IMR-90 (cell line): ENCODE data around the gene IL18. TPM values are rescaled to one million over a fixed set of nuclear protein-coding genes. Genes with fewer than 3 reads are reported as not detected.

Source experiments
- ATAC-seq: fragments of 200-7000 bp; cut with Tn5 transposase; 2 replicates; pipeline ENCODE4 v1.9.1; 2020; ENCODE audit warnings: low read depth, mild to moderate bottlenecking, moderate library complexity
- BruUV-seq: library from RNA; stranded (reverse); fragments of 400-500 nt; replicated peaks from 2 replicates; lab custom pipeline; 2021; lab: Mats Ljungman, UMichigan
- CTCF ChIA-PET: fragments of 300-600 bp; formaldehyde crosslinking; extraction: SDS; loops from one replicate; lab custom pipeline; 2021; ENCODE audit warnings: antibody characterized with exemption; lab: Yijun Ruan, JAX
- POLR2A ChIA-PET: fragments of 300-600 bp; sonication (Branson Sonifier 250); formaldehyde crosslinking; loops from one replicate; lab custom pipeline; 2022; ENCODE audit warnings: antibody characterized with exemption; ENCODE audit not compliant: unreplicated experiment; lab: Charles Lee
- DNase-seq: peaks from one replicate; pipeline ENCODE4 v3.0.0; 2013
- H2AFZ ChIP-seq: replicated peaks from 2 replicates; pipeline ENCODE3; 2013; ENCODE audit warnings: low read length, mild to moderate bottlenecking; ENCODE audit not compliant: poor library complexity
- H2AK5ac ChIP-seq: 2 replicates; pipeline ENCODE4 v1.6.1; 2013; ENCODE audit warnings: low read depth, low read length, inconsistent platforms
- H2AK9ac ChIP-seq: replicated peaks from 2 replicates; pipeline ENCODE3; 2013; ENCODE audit warnings: mild to moderate bottlenecking, low read depth, low read length, moderate library complexity; ENCODE audit not compliant: poor library complexity
- H2BK120ac ChIP-seq: 2 replicates; pipeline ENCODE4 v1.6.1; 2013; ENCODE audit warnings: low read depth, low read length, inconsistent platforms
- H2BK15ac ChIP-seq: 3 replicates; pipeline ENCODE4 v1.6.1; 2013; ENCODE audit warnings: low read depth, low read length, inconsistent platforms
- H2BK20ac ChIP-seq: 2 replicates; pipeline ENCODE4 v1.6.1; 2013; ENCODE audit warnings: low read depth, mild to moderate bottlenecking, inconsistent platforms, low read length, moderate library complexity
- H2BK5ac ChIP-seq: 2 replicates; pipeline ENCODE4 v1.6.1; 2013; ENCODE audit warnings: mild to moderate bottlenecking, low read depth, low read length, inconsistent platforms; ENCODE audit not compliant: poor library complexity, severe bottlenecking
- H3K14ac ChIP-seq: replicated peaks from 2 replicates; pipeline ENCODE4 v1.6.1; 2013; ENCODE audit warnings: low read depth, low read length, inconsistent platforms
- H3K18ac ChIP-seq: 2 replicates; pipeline ENCODE4 v1.6.1; 2013; ENCODE audit warnings: low read depth, low read length, control low read depth
- H3K23ac ChIP-seq: 2 replicates; pipeline ENCODE4 v1.6.1; 2013; ENCODE audit warnings: low read depth, low read length, inconsistent platforms
- H3K27ac ChIP-seq: 2 replicates; pipeline ENCODE4 v1.5.1; 2013; ENCODE audit warnings: mild to moderate bottlenecking, control low read depth, low read length; ENCODE audit not compliant: insufficient read depth
- H3K27me3 ChIP-seq: 2 replicates; pipeline ENCODE4 v1.6.1; 2013; ENCODE audit warnings: low read length; ENCODE audit not compliant: control insufficient read depth, insufficient read depth
- H3K36me3 ChIP-seq: 2 replicates; pipeline ENCODE4 v1.6.1; 2013; ENCODE audit warnings: low read length, mixed read lengths; ENCODE audit not compliant: control insufficient read depth, insufficient read depth
- H3K4ac ChIP-seq: 2 replicates; pipeline ENCODE4 v1.6.1; 2013; ENCODE audit warnings: low read depth, low read length, inconsistent platforms
- H3K4me1 ChIP-seq: 2 replicates; pipeline ENCODE4 v1.6.1; 2013; ENCODE audit warnings: low read length, mixed read lengths; ENCODE audit not compliant: control insufficient read depth, insufficient read depth
- H3K4me2 ChIP-seq: 2 replicates; pipeline ENCODE4 v1.6.1; 2013; ENCODE audit warnings: low read depth, mild to moderate bottlenecking, control low read depth, low read length, moderate library complexity
- H3K4me3 ChIP-seq: 2 replicates; pipeline ENCODE4 v1.5.1; 2013; ENCODE audit warnings: low read depth, mild to moderate bottlenecking, control low read depth, low read length, moderate library complexity; ENCODE audit not compliant: insufficient read depth
- H3K56ac ChIP-seq: 2 replicates; pipeline ENCODE4 v1.6.1; 2013; ENCODE audit warnings: low read length, inconsistent platforms; ENCODE audit not compliant: insufficient read depth; ENCODE audit errors: extremely low read depth
- H3K79me1 ChIP-seq, 2 experiments: 2 replicates each; pipeline ENCODE4 v1.6.1; 2013; ENCODE audit warnings: low read length in 2 of 2, inconsistent platforms in 1 of 2, low read depth in 1 of 2
- H3K9ac ChIP-seq: 2 replicates; pipeline ENCODE4 v1.6.1; 2013; ENCODE audit warnings: low read depth, low read length, control low read depth
- H3K9me1 ChIP-seq: 2 replicates; pipeline ENCODE4 v1.6.1; 2013; ENCODE audit warnings: low read length, inconsistent platforms; ENCODE audit not compliant: insufficient read depth
- H3K9me3 ChIP-seq: 2 replicates; pipeline ENCODE4 v1.6.1; 2013; ENCODE audit warnings: low read length; ENCODE audit not compliant: control insufficient read depth, insufficient read depth
- H4K20me1 ChIP-seq: 2 replicates; pipeline ENCODE4 v1.6.1; 2013; ENCODE audit warnings: low read length, inconsistent platforms; ENCODE audit not compliant: insufficient read depth
- H4K5ac ChIP-seq: 2 replicates; pipeline ENCODE4 v1.6.1; 2013; ENCODE audit warnings: mild to moderate bottlenecking, low read depth, low read length, control low read depth
- H4K8ac ChIP-seq, 2 experiments: 2 replicates each; pipeline ENCODE4 v1.6.1; 2013; ENCODE audit warnings: low read depth in 2 of 2, low read length in 2 of 2, control low read depth in 1 of 2, inconsistent platforms in 1 of 2
- H4K91ac ChIP-seq: 2 replicates; pipeline ENCODE4 v1.6.1; 2013; ENCODE audit warnings: low read depth, low read length, inconsistent platforms; ENCODE audit not compliant: insufficient read depth
- CEBPB ChIP-seq: IDR thresholded peaks from 2 replicates; pipeline ENCODE4 v1.6.1; 2012; ENCODE audit warnings: low read depth, low read length, improper control_type of control experiment
- CHD1 ChIP-seq: IDR thresholded peaks from 2 replicates; pipeline ENCODE4 v1.6.1; 2012; ENCODE audit warnings: low read depth, low read length, improper control_type of control experiment
- CTCF ChIP-seq: conservative IDR thresholded peaks from 2 replicates; pipeline ENCODE4 v1.5.1; 2012; ENCODE audit warnings: mild to moderate bottlenecking, low read depth, low read length, improper control_type of control experiment
- FOS ChIP-seq: fragments of 150-350 bp; IDR thresholded peaks from 2 replicates; pipeline ENCODE4 v1.6.1; 2016; ENCODE audit warnings: low read depth, low read length
- MAFK ChIP-seq: IDR thresholded peaks from 2 replicates; pipeline ENCODE4 v1.6.1; 2012; ENCODE audit warnings: low read depth, low read length, improper control_type of control experiment
- MXI1 ChIP-seq: IDR thresholded peaks from 2 replicates; pipeline ENCODE4 v1.6.1; 2012; ENCODE audit warnings: low read depth, mild to moderate bottlenecking, low read length, moderate library complexity, borderline replicate concordance
- RCOR1 ChIP-seq: IDR thresholded peaks from 2 replicates; pipeline ENCODE4 v1.6.1; 2012; ENCODE audit warnings: mild to moderate bottlenecking, low read length, improper control_type of control experiment; ENCODE audit not compliant: insufficient replicate concordance
- SMC3 ChIP-seq: fragments of 150-350 bp; IDR thresholded peaks from 2 replicates; pipeline ENCODE4 v1.6.1; 2016; ENCODE audit warnings: low read depth, mild to moderate bottlenecking, antibody characterized with exemption, low read length, moderate library complexity
- WGBS, 2 experiments: methylation state at CpG; one replicate each; pipeline versions ENCODE4 v1.1.5 to v1.1.7; 2013; ENCODE audit warnings: missing lambda C conversion rate in 2 of 2; ENCODE audit not compliant: insufficient read length in 1 of 2; ENCODE audit errors: extremely low coverage in 2 of 2; 5-methylcytosine and 5-hydroxymethylcytosine counted together
- dilution Hi-C: fragments of 300-500 bp; cut with HindIII; formaldehyde crosslinking; loops from one replicate; pipeline ENCODE4 v1.14.3; 2018; ENCODE audit warnings: low sequenced_read_pairs; ENCODE audit not compliant: unreplicated experiment
- in situ Hi-C: fragments of 300-500 bp; cut with MboI; formaldehyde crosslinking; loops from 3 replicates; pipeline ENCODE4 v1.14.3; 2019; ENCODE audit warnings: low sequenced_read_pairs, inconsistent platforms, mixed read lengths
- intact Hi-C: fragments of 100-400 bp; cut with micrococcal nuclease; formaldehyde crosslinking; loops from 2 replicates; pipeline ENCODE4 v1.10.0; 2022
- polyA plus RNA-seq, 3 experiments: library from polyadenylated mRNA; depleted of rRNA; stranded (reverse); fragments of >200 nt; gene quantifications; 2 replicates each; pipeline ENCODE4 v1.2.3, GENCODE V29; 2012; ENCODE audit warnings: low replicate concordance in 1 of 3
- total RNA-seq: library from RNA; depleted of rRNA; stranded (reverse); fragments of >200 nt; gene quantifications from 2 replicates; pipeline ENCODE4 v1.2.3, GENCODE V29; 2012

Gene IL18
- total and polyA plus RNA-seq, 2 of the 4 experiments (the other 2 are of a cell fraction): 0.54 to 0.96 TPM

- peaks cover 14% of the 10 kb centered on the region for H3K4me1 ChIP-seq
- no peak overlapping the region for H3K4me2 ChIP-seq
- no peak overlapping the region for H2BK120ac ChIP-seq
- no peaks in the 10 kb centered on the region for H3K79me1 ChIP-seq
- ATAC-seq (no peak), DNase-seq (no peak)
- in situ Hi-C loops (no loop called here), dilution Hi-C loops (no loop called here), intact Hi-C loops (no loop called here)
- H2AK5ac ChIP-seq: no peak overlapping the region
- no peaks in the 10 kb centered on the region; the same call in 1 of the 2 replicates for H4K20me1 ChIP-seq
- H3K4me3 ChIP-seq: no peak overlapping the region
- H3K9me1 ChIP-seq: peaks cover 6% of the 10 kb centered on the region; the same call in 1 of the 2 replicates
- H3K27ac ChIP-seq: no peak overlapping the region
- no TSS peak for BruUV-seq
- CTCF ChIA-PET: no interaction called here
- no peak overlapping the region for H2BK5ac ChIP-seq
- H4K91ac ChIP-seq: no peak overlapping the region
- no peaks in the 10 kb centered on the region for H3K9me3 ChIP-seq
- H3K36me3 ChIP-seq: no peaks in the 10 kb centered on the region
- no peak overlapping the region for H2BK15ac ChIP-seq
- TF ChIP-seq CEBPB (peak; percentile 54), RCOR1 (no peak), MXI1 (no peak), CTCF (no peak), FOS (no peak), SMC3 (no peak), MAFK (no peak), CHD1 (no peak)
- H3K4ac ChIP-seq: no peak overlapping the region
- H3K27me3 ChIP-seq: no peaks in the 10 kb centered on the region
- H2AFZ ChIP-seq: no peak overlapping the region
- no peak overlapping the region for H4K8ac ChIP-seq
- H3K18ac ChIP-seq: no peak overlapping the region
- H3K9ac ChIP-seq: no peak overlapping the region
- H2BK20ac ChIP-seq: no peak overlapping the region
- no peak overlapping the region for H3K56ac ChIP-seq
- no peak overlapping the region for H3K23ac ChIP-seq
- H3K14ac ChIP-seq: no peak overlapping the region
- H2AK9ac ChIP-seq: no peak overlapping the region
- POLR2A ChIA-PET: no interaction called here
- H4K5ac ChIP-seq: no peak overlapping the region
- no CpG with 5 or more reads among the region's 1 CpG for WGBS, 2 experiments
These were observed 2.9 kb downstream of the IL18 start for GRCh38 chr11:112161012-112161411.
